Inflammatory macrophage treated with lipopolysaccharide for 4 hours (primary cell): Measurements from ENCODE around the gene KCNG4.
A peak's percentile ranks its signal among the peaks of the same experiment; 100 is the strongest.

Experiments
- DNase-seq: peaks from one replicate; pipeline ENCODE4 v3.0.0-alpha.2; 2020

The KCNG4 gene

GRCh38 chr16:84239909-84240308 is at the start of gene KCNG4:
KCNG4 (minus strand) TSS chr16:84240012; CDS start chr16:84237485, 2,527 bp downstream.
- no peak for DNase-seq

GRCh38 chr16:84288902-84289301 is 49.1 kb upstream of the KCNG4 start:
- no peak for DNase-seq

DNA sequence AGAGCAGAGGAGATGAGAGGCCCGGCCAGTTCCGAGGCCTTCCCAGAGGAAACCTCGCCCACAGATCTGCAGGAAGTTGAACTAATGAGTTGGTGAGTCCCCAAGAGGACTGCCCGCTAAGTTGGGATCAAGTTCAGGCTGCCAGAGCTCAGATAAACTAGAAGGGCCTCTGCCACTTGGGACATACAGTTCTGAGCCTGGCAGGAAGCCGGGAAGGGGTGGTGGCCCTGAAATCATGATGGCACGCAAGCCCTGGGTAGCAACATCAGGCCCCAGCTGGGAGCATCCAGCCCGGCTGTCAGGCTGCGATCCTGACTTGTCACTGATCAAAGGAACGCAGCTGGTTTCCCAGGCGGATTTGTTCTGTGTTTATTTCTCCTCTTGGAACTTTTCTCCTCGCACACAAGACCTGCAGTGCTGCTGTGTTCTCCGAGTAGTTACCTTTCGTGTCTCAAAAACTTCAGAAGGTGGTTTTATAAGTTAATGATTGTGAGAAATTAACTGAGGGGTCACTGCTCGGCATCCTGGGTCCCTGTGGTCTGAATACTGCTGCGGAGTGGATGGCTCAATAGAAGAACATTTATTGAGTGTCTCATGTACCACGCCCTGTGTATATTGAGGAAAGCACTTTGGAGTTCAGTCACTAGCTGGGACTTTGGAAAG is 46.9 kb upstream of the KCNG4 start:
- no peak for DNase-seq

- no peak for DNase-seq
Measured at GRCh38 chr16:84284154-84284722, 44.4 kb upstream of the KCNG4 start.

DNA sequence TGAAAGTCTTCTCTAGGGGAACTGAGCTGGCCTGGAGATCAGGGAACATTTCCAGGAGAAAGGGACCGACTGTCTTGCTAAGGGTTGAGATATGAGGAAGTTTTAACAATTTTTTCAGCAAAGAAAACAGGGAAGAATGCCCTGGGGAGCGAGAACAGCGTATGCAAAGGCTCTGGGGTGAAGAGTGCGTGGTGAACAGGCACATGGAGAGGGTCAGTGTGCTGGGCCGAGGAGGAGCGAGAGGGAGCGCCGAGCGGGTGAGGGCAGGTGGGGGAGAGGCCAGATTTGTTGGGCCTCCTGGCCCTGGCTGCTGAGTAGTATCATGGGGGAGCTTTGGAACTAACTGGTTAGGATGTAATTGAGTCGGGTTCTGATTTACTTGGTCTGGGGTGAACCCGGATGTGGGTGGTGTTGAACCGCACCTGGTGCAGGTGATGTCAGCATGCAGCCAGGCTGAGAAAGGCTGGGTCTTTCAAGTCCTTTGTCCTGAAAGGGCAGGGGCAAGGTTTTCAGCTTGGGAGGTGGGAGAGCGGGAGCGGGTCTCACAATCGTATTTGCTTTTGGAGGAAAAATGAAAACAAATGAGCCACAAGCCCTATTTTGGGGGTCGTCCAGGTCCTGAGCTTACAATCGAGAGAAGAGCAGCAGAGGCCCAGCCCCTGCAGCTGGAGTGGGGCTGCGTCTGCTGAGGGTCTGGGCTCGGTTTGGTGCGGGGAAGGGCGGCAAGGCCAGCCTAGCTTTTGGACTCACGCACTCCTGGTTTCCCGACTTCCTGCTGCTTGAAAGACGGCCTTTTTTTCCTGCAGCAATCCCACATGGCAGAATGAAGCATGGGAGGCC is 43.7 kb upstream of the KCNG4 start:
- no peak for DNase-seq

- DNase-seq: no peak
Measured at GRCh38 chr16:84282533-84282932, 42.7 kb upstream of the KCNG4 start.

DNA sequence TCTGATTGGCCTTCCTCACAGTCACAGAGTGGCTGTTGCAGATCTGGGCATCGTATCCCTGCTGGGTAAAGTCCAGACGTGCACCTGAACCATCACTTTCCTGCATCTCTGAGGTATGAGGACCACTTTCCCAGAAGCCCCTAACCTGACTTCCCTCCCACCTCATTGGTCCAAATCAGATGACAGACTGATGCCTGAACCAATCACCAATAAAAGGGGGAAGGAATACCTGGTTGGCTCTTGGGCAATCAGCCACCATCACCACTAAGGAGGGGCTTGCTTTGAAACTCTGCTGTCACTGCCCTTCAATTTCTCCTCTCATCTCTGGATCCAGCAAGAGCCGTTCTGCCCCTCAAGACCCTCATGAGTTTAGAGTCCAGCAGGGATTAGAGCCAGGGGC is 41.3 kb upstream of the KCNG4 start:
- no peak for DNase-seq

GRCh38 chr16:84279881-84280280 is 40.1 kb upstream of the KCNG4 start:
- no peak for DNase-seq

GRCh38 chr16:84278968-84279367 is 39.2 kb upstream of the KCNG4 start:
- DNase-seq: no peak

DNA sequence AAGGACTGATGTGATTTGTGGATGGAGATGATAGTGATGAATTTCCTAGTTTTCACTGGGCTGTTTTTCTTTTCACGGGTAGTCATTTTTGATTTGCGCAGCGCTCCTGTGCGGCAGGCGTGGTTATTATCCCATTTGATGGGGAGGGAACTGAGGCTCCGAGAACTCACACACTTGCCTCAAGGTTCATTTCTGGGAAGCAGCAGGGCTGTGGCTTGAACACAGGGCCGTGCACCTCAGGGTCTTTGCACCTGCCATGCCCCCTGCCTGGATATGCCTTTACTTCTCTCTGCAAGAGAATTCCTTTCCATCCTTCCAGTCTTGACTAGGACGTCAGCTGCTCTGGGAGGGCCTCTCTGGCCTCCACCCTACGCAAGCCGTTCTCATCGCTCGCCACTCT is 38.5 kb upstream of the KCNG4 start:
- DNase-seq: no peak

GRCh38 chr16:84277244-84277823 is 37.5 kb upstream of the KCNG4 start:
- peak; percentile 49 for DNase-seq

DNA sequence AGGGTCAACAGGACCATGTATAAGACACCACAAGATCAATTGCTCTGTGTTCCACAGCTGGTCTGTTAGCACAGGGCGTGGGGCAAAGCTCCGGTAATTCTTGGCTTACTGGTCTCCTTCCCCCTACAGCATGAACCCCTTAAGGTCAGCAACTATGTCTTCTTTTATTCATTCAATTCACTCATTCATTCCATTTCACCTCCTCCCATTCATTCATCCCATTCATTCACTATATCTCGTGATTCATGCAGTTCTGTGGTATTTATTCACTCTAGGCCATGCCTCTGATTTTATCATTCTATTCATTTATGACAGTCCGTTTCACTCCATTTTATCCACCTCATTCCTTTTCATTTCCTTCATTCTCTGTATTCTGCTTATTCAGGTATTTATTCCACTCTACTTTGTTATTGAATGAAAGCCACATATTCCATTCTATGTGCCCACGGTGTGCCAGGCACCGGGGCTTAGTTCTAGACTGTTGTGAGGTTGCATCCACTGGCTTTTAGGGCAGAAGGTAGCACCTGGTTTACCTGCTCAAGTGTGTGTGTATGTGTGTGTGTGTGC is 35.9 kb upstream of the KCNG4 start:
- DNase-seq: no peak

GRCh38 chr16:84274515-84274914 is 34.7 kb upstream of the KCNG4 start:
- no peak for DNase-seq

- no peak for DNase-seq
Measured at GRCh38 chr16:84272740-84273320, 33.0 kb upstream of the KCNG4 start.

DNA sequence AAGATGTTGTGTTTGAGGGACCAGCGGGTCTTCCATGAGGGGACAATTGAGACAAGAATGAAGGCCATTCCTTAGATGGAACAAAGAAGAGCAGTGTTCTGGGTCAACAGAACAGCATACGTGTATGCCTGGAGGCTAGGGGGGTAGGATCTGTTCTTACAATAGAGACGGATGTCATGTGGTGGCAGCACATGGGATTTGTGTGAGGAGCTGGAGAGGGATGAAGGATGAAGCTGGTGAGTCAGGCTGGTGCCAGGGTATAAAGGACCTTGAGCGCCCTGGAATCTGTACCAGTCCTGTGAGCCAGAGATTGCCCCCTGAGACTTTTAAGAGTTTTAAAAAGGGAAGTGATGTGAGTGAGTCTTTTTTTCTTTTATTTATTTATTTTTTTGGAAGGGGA is 32.1 kb upstream of the KCNG4 start:
- no peak for DNase-seq

GRCh38 chr16:84271037-84271436 is 31.2 kb upstream of the KCNG4 start:
- DNase-seq: no peak

DNA sequence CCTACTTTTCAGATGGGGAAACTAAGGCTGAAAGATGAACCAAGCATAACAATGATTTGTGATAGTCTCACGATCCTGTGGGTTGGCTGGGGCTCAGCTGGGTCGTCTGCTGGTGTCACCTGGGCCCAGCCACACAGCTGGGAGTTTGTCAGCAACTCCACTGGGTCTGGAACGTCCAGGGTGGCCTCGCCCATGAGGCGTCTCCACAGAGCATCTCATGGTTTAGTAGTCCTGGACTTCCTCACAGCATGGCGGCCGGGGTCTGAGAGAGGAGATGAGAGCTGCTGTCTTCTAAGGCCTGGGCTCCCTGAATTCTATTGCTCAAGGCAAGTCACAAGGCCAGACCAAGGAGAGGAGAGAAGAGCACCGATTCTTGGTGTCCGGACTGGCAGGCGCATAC is 30.7 kb upstream of the KCNG4 start:
- DNase-seq: no peak

- DNase-seq: no peak
Measured at GRCh38 chr16:84270071-84270470, 30.3 kb upstream of the KCNG4 start.

DNA sequence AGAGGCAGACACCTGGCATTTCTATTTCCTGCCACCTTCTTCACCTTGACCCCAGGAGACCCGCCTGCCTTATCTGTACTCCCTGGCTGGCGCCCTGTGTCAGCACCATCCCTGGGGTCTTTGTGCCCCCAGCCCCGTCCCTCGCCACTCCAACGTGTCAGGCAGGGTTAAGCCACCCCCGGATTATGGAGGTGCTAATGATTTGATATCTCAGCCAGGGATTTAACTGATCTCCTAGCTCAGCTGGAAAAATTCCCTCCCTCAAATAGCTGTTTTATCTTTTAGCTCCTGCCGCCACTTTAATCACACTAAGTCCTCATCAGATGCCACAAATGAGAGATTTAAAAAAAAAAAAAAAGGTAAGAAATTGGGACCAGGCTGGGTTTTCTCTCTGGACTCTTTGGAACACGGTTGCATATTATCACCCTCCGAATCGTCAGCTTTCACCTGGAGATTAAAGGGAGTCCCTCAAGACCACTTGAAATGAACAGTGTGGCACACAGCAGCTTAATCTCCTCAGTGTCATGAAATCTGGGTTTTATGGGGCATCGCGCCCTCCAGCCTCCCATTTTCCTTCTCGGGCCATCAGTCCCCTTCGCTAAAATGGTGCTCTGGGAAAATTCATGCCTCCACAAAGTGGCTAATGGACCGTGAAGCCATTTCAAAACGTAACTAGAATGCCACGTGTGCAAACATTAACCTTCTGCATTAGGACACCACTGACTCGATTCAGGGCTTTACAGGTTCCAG is 28.7 kb upstream of the KCNG4 start:
- DNase-seq: no peak

DNA sequence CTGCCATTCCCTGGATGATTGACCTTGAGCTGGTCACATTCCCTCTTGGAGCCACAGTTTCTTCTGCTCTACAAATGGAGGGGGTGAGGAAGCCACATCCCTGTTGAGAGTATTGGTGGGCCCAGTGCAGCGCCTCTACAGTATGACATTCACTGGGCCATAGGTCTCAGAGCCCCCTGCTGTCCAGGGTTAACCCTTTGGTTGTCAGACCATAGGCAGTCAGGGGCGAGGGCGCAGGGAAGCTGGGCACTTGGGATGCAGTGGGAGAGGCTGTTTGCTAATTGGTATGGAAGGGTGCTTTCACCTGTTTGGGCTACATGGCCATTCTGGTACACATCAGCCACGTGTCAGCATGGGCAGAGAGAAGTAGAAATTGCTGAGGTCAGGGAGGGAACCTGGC is 27.6 kb upstream of the KCNG4 start:
- DNase-seq: no peak

- peak; percentile 46 for DNase-seq
Measured at GRCh38 chr16:84266451-84266850, 26.6 kb upstream of the KCNG4 start.

DNA sequence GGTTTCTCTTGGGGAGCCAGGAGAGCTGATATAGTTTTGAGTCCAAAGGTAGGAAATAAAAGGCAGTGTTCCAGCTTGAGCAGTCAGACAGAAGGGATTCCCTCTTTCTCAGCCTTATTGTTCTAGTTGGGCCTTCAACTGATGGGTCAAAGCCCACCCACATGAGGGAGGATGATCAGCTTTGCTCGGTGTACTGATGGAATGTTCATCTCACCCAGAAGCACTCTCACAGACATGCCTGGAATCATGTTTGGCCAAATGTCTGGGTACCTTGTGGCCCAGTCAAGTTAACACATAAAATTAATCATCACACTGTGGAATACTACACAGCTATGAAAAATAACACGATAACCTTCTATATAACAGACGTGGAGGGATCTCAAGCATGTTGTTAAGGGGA is 23.1 kb upstream of the KCNG4 start:
- DNase-seq: no peak
